Measurements from ENCODE around the gene CCAR1.
"Not testable (repeated sequence)": the region's sequence is repeated elsewhere in the genome, so short reads cannot be mapped to it uniquely, and the experiment has no call there.

- TF ChIP-seq, protein P1, sequence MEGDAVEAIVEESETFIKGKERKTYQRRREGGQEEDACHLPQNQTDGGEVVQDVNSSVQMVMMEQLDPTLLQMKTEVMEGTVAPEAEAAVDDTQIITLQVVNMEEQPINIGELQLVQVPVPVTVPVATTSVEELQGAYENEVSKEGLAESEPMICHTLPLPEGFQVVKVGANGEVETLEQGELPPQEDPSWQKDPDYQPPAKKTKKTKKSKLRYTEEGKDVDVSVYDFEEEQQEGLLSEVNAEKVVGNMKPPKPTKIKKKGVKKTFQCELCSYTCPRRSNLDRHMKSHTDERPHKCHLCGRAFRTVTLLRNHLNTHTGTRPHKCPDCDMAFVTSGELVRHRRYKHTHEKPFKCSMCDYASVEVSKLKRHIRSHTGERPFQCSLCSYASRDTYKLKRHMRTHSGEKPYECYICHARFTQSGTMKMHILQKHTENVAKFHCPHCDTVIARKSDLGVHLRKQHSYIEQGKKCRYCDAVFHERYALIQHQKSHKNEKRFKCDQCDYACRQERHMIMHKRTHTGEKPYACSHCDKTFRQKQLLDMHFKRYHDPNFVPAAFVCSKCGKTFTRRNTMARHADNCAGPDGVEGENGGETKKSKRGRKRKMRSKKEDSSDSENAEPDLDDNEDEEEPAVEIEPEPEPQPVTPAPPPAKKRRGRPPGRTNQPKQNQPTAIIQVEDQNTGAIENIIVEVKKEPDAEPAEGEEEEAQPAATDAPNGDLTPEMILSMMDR (IDR thresholded peaks at IDR 0.05): not testable (repeated sequence)
- TF ChIP-seq ZFX (IDR thresholded peaks at IDR 0.05; ENCODE audit: borderline replicate concordance): not testable (repeated sequence)
Measured at GRCh38 chr10:68767407-68767806, 46.4 kb downstream of the CCAR1 start.

Measured in 22Rv1 (cell line).